ENCODE measurements around the gene DAPK3.
"Not testable (repeated sequence)": the region's sequence is repeated elsewhere in the genome, so short reads cannot be mapped to it uniquely, and the experiment has no call there.

DAPK3 gene

GRCh38 chr19:3952755-3953276 lies 18.1 kb downstream of the DAPK3 start:
- not testable (repeated sequence) for FAIRE-seq

- FAIRE-seq = no peak
Measured at GRCh38 chr19:3950871-3951861, 19.7 kb downstream of the DAPK3 start.

- no peak for FAIRE-seq
Measured at GRCh38 chr19:3949997-3950859, 20.7 kb downstream of the DAPK3 start.

GRCh38 chr19:3949294-3949693 lies 21.6 kb downstream of the DAPK3 start:
- no peak for FAIRE-seq

- FAIRE-seq = not testable (repeated sequence)
Measured at GRCh38 chr19:3947316-3947933, 23.5 kb downstream of the DAPK3 start.

DNA sequence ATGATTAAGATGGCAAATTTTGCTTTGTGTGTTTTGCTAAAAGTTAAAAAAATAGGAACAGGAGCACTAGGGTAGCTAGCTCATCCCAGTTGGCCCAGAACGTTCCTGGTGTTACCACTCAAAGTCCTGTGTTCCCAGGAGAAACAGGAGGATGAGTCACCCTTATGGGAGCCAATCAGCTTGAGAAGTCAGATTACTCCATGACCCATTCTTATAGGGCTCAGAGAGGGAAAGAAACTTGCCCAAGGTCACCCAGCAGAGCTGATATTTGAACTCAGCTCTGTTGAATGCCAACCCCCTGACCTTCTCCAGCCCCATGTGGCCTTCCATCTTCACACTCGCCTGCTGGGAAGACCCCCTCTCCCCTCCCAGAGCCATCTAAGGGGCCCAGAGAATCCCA lies 25.1 kb downstream of the DAPK3 start:
- no peak for FAIRE-seq

DNA sequence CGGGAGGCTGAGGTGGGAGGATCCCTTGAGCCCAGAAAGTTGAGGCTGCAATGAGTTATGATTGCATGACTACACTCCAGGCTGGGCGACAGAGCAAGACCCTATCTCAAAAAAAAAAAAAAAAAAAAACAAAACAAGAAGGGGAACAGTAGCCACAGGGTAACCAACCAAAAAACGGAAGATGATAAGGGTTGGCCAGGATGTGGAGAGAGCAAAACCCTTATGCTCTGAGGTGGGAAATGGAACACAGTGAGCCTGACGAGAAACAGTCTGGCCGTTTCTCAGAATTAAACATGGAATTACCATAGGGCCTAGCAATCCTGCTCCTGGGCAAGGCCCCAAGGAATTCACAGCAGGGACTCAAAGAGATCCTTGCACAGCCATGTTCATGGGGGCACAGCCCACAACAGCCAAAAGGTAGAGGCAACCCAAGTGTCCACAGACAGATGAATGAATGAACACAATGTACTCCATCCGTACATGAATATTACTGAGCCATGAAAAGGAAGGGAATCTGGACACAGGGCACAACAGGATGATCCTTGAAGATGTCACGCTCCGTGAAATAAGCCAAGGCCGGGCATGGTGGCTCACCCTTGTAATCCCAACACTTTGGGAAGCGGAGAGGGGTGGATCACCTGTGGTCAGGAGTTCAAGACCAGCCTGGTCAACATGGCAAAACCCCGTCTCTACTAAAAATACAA lies 26.7 kb downstream of the DAPK3 start:
- FAIRE-seq = no peak

DNA sequence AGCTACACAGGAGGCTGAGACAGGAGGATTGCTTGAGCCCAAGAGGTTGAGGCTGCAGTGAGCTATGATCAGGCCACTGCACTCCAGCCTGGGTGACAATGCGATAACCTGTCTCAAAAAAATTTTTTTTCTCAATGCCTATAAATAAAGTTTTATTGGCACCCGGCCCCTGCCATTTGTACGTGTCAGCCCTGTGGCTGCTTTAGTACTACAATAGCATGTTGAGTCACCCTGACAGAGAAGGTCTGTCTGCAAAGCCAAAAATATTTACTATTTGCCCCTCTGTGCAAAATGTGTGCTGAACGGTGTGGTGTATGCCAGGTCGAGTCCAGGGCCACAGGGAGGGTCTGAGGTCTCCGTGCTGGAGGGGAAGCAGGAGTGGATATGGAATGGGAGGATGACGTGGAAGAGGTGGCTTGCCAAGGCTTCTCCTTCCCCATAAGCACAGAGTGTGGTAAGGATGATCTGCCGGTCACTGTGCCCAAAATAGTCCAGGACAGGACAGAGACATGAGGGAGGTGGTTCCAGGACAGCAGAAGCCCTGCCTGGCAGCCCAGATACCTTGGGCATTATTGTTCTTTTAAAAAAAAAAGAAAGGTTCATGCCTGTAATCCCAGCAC lies 28.0 kb downstream of the DAPK3 start:
- FAIRE-seq = no peak

DNA sequence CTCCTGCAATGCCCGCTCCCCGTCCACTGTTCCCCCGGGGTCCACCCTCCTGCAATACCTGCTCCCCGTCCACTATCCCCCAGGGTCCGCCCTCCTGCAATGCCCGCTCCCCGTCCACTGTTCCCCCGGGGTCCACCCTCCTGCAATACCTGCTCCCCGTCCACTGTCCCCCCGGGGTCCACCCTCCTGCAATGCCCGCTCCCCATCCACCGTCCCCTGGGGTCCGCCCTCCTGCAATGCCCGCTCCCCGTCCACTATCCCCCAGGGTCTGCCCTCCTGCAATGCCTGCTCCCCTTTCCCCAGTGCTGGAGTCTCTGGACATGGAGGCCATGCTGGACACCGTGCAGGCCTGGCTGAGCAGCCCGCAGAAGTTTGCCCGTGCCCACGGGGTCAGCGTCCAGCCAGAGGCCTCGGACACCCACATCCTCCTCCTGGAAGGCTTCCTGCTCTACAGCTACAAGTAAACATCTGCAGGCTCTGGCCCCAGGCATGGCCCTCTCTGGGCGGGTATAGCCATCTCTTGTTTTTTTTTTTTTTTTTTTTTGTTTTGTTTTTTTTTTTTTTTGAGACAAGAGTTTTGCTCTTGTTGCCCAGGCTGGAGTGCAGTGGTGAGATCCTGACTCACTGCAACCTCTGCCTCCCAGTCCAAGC lies 32.5 kb downstream of the DAPK3 start:
- FAIRE-seq = not testable (repeated sequence)

DNA sequence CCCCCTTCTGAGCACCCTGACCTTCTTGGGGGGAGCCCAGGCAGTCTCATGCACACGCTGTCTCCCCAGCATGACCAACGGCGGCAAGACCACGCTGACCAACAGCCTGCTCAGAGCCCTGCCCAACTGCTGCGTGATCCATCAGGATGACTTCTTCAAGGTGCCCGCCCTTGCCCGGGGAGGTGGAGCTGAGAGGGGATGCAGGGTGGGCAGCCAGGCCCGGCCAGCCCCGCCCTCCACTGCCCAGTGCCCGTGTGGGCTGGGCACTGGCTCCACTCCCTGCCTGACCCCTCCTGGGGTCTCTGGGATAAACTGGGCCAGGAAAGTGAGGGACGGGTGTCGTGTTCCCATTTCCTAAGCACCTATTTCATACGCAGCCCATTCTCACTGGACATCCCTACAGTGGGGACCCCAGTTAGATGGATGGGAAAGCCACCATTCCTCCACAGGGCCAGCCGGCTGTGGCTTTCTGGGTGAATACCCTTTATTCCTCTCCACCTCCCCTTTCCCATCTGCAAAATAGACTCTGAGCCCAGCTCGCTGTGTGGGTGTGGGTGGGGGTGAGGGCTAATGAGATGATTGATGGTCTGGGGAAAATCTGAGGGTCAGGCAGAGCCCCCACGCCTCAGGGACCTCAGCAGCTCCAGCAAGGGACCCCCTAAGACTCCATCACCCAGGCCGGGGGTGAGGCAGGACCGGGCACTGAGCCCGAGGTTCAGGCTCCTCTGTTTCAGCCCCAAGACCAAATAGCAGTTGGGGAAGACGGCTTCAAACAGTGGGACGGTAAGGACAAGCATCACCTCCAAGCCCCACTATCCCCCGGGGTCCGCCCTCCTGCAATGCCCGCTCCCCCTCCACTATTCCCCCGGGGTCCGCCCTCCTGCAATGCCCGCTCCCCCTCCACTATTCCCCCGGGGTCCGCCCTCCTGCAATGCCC lies 34.1 kb downstream of the DAPK3 start:
- FAIRE-seq = no peak

DNA sequence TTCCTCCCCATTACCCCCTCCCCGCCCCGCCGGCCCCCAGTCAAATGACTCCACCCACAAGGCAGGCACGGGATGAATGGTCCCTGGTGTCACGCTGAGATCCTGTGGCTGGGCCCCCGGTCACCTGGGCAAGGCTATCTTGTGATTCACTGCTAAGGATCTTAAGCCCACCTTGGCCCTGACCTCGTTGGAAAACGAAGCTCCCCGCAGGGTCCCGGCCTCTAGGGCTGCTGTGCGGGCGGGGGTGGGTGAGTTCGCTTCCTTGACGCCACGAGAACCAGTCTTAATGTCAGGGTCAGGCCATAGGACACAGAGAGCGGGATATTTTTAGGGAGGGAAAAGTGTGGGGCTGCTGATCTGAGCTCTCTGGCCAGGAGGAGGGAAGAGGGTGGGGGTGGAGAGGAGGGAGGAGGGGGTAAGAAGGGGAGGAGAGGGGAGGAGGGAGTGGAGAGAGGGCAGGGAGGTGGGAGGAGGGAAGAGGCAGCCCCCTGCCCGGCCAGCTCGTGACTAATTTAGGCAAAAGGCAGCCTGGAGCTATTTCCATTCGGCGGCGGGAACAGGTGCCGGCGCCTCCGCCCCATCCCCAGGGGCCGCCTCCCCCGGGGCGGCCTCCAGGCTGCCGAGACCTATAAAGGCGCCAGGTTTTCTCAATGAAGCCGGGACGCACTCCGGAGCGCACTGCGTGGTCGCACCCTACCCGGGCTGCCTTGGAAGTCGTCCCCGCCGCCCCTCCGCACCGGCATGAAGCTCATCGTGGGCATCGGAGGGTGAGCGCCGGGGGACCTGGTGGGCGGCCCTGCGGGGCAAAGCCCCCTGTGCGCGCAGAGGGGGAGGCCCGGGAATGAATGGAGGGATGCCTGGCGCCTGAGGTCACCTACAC lies 37.7 kb downstream of the DAPK3 start, which contains the start of gene NMRK2:
TSS of gene NMRK2 (plus strand) at position 139 of the 880 bp plus-strand sequence. CDS start at position 742, 603 bp downstream.
- no peak for FAIRE-seq

- FAIRE-seq = no peak
Measured at GRCh38 chr19:3931041-3931440, 39.9 kb downstream of the DAPK3 start.

- no peak for FAIRE-seq
Measured at GRCh38 chr19:3923912-3924311, 47.0 kb downstream of the DAPK3 start.

GRCh38 chr19:3923096-3923758 lies 47.7 kb downstream of the DAPK3 start:
- no peak for FAIRE-seq

GRCh38 chr19:3919793-3920192 lies 51.1 kb downstream of the DAPK3 start:
- FAIRE-seq = no peak

DNA sequence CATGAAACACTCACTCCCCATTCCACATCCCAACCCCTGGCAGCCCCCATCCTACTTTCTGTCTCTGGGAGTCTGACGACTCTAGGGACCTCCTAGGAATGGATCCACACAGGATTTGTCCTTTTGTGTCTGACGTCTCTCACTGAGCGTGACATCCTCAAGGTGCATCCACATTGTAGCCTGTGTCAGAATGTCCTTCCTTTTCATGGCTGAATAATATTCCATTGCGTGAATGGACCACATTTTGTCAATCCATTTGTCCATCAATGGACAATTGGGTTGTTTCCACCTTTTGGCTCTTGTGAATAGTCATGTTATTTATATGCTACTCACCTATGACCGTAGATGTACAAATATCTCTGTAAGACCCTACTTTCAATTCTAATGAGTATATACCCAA lies 54.9 kb downstream of the DAPK3 start:
- no peak for FAIRE-seq

GRCh38 chr19:3914199-3914598 lies 56.7 kb downstream of the DAPK3 start:
- no peak for FAIRE-seq

DNA sequence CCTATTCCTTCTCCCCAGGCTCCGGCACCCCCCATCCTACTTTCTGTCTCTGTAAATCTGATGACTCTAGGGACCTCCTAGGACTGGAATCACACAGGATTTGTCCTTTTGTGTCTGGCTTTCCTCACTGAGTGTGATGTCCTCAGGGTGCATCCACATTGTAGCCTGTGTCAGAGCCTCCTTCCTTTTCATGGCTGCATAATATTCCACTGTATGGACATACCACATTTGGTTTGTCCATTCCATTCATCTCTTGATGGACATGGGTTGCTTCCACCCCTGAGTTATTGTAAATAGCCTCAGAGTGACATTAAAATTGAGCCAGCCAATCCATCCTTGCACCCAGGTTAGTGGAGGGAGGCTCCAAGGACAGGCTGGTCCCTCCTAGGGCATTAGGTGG lies 60.8 kb downstream of the DAPK3 start:
- FAIRE-seq = no peak

Data from endometrium (tissue), 2 donors.